Upper lobe of right lung (tissue), 1 donor: ENCODE measurements around the gene YIF1B. TPM values are rescaled to one million over a fixed set of nuclear protein-coding genes. Genes with fewer than 3 reads are reported as not detected.

Source experiments
- ATAC-seq: fragments of 200-7000 bp; cut with Tn5 transposase; one replicate; pipeline ENCODE4 v1.9.1; 2020; ENCODE audit warnings: mild to moderate bottlenecking, moderate library complexity
- DNase-seq: peaks from one replicate; pipeline ENCODE4 v3.0.0-alpha.2; 2020
- H3K27ac ChIP-seq: fragments of 200-600 bp; one replicate; pipeline ENCODE4 v1.8.0; 2022
- H3K27me3 ChIP-seq: fragments of 200-600 bp; one replicate; pipeline ENCODE4 v1.8.0; 2022; ENCODE audit warnings: mild to moderate bottlenecking
- H3K36me3 ChIP-seq: fragments of 200-600 bp; one replicate; pipeline ENCODE4 v1.8.0; 2022
- H3K4me1 ChIP-seq: fragments of 200-600 bp; one replicate; pipeline ENCODE4 v1.8.0; 2022
- H3K4me3 ChIP-seq: fragments of 200-600 bp; one replicate; pipeline ENCODE4 v1.8.0; 2022; ENCODE audit warnings: mild to moderate bottlenecking
- H3K9me3 ChIP-seq: fragments of 200-600 bp; one replicate; pipeline ENCODE4 v1.8.0; 2022
- CTCF ChIP-seq: fragments of 200-600 bp; IDR thresholded peaks from one replicate; pipeline ENCODE4 v1.8.0; 2022; ENCODE audit warnings: antibody characterized with exemption
- intact Hi-C: fragments of 100-400 bp; cut with DNase I; formaldehyde crosslinking; loops from one replicate; pipeline ENCODE4 v1.11.0; 2022
- total RNA-seq: library from RNA; stranded (reverse); fragmentation: NEBNext Ultra II Directional; extraction: Animal tissue kit (Norgen Biotek cat#: 25700); gene quantifications from one replicate; pipeline ENCODE4 v1.2.1, GENCODE V29; 2021
- donor health status: DM: no; HTN: yes; CAD: no; lungs with severe emphysema.

Gene YIF1B
- total RNA-seq, 1 donor from 2014 or later, result 37.3 TPM

- H3K27ac ChIP-seq, result no peak overlapping the region
- no peaks in the 10 kb centered on the region for H3K36me3 ChIP-seq
- no peak for TF ChIP-seq CTCF
- ATAC-seq (no peak), DNase-seq (no peak)
- no peak overlapping the region for H3K4me3 ChIP-seq
- intact Hi-C loops, result no loop called here
- no peaks in the 10 kb centered on the region for H3K27me3 ChIP-seq
- H3K9me3 ChIP-seq, result no peaks in the 10 kb centered on the region
- H3K4me1 ChIP-seq, result peaks cover 16% of the 10 kb centered on the region
Measured at GRCh38 chr19:38268539-38268938, 47.2 kb downstream of the YIF1B start.

GRCh38 chr19:38267761-38268483 is 47.8 kb downstream of the YIF1B start:
- peaks cover 16% of the 10 kb centered on the region for H3K4me1 ChIP-seq
- H3K9me3 ChIP-seq, result no peaks in the 10 kb centered on the region
- intact Hi-C loops, result no loop called here
- no peak for TF ChIP-seq CTCF
- H3K36me3 ChIP-seq, result no peaks in the 10 kb centered on the region
- DNase-seq (peak; percentile 76), ATAC-seq (peak; percentile 4)
- H3K4me3 ChIP-seq, result no peak overlapping the region
- H3K27ac ChIP-seq, result no peak overlapping the region
- no peaks in the 10 kb centered on the region for H3K27me3 ChIP-seq

GRCh38 chr19:38266981-38267597 is 48.7 kb downstream of the YIF1B start:
- Histone ChIP-seq H3K4me1 (peaks cover 16% of the 10 kb centered on the region), H3K27me3 (no peaks in the 10 kb centered on the region), H3K9me3 (no peaks in the 10 kb centered on the region), H3K27ac (peak overlapping the region; percentile 65), H3K36me3 (no peaks in the 10 kb centered on the region), H3K4me3 (peak overlapping the region; percentile 64)
- no peak for DNase-seq
- no peak for ATAC-seq
- TF ChIP-seq CTCF, result no peak
- intact Hi-C loops, result no loop called here

- TF ChIP-seq CTCF, result no peak
- ATAC-seq, result no peak
- Histone ChIP-seq H3K36me3 (no peaks in the 10 kb centered on the region), H3K27me3 (no peaks in the 10 kb centered on the region), H3K27ac (peak overlapping the region; percentile 86), H3K9me3 (no peaks in the 10 kb centered on the region), H3K4me3 (peak overlapping the region; percentile 64), H3K4me1 (peaks cover 16% of the 10 kb centered on the region)
- DNase-seq, result no peak
- intact Hi-C loops, result no loop called here
Measured at GRCh38 chr19:38265921-38266429, 49.8 kb downstream of the YIF1B start.

- TF ChIP-seq CTCF, result no peak
- DNase-seq (peak; percentile 74), ATAC-seq (peak; percentile 32)
- Histone ChIP-seq H3K9me3 (no peaks in the 10 kb centered on the region), H3K4me1 (peaks cover 16% of the 10 kb centered on the region), H3K4me3 (peak overlapping the region; percentile 64), H3K27ac (peak overlapping the region; percentile 86), H3K36me3 (no peaks in the 10 kb centered on the region), H3K27me3 (no peaks in the 10 kb centered on the region)
- intact Hi-C loops, result no loop called here
Measured at GRCh38 chr19:38265213-38265861, 50.4 kb downstream of the YIF1B start.
